GM19452 (cell line): Measurements from ENCODE around the gene GPBP1L1.

ENCODE experiments used
- ATAC-seq: cut with Tn5 transposase; IDR thresholded peaks from one replicate; pipeline ENCODE4 v1.9.1; 2021; ENCODE audit not compliant: unreplicated experiment

Gene GPBP1L1

GRCh38 chr1:45643321-45643720, 43.0 kb downstream of the GPBP1L1 start:
- no peak for ATAC-seq

DNA sequence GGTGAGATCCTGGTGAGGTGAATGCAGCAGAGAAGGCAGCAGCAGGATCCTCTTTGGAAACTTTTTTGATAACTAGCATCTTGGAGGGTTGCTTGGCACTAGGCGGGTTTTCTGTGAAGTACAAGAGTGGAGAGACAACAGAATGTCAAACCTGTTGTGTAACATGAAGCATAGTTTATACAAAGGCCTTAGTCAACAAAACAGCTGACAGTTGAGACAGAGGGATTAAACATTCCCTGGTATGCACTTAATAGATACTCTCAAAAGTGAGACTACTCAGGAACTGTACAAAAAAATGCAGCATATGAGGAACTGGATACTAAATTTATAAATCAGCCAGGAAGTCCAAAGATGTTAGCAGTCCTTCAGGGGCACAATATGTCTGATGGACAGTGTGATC, 46.0 kb downstream of the GPBP1L1 start:
- no peak for ATAC-seq

- ATAC-seq: no peak
Observed at GRCh38 chr1:45635211-45635610, 51.1 kb downstream of the GPBP1L1 start.

DNA sequence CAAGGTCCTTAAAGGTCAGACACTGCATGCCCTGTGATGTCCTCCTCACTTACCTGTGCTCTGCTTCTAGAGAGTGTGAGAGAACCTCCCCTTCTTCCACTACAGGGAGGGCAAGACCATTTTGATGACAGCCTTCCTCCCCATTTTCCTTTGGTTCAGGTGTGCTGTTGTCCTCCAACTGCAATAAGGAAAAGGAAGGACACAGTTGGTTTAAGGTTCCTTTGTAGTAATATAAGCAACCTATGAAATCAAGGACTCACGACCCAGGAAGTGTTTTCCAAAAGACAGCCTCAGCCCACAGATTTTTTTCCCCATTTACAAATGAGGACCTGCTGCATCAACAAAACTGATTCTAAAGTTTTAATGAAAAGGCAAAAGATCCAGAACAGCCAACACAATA, 55.9 kb downstream of the GPBP1L1 start:
- no peak for ATAC-seq

GRCh38 chr1:45629035-45629434, 57.3 kb downstream of the GPBP1L1 start:
- ATAC-seq: no peak

- ATAC-seq: no peak
Observed at GRCh38 chr1:45623972-45624371, 62.4 kb downstream of the GPBP1L1 start, which contains the start of gene CCDC17. CCDC17 (minus strand) TSS chr1:45624054; CDS start chr1:45623909, 145 bp downstream.

DNA sequence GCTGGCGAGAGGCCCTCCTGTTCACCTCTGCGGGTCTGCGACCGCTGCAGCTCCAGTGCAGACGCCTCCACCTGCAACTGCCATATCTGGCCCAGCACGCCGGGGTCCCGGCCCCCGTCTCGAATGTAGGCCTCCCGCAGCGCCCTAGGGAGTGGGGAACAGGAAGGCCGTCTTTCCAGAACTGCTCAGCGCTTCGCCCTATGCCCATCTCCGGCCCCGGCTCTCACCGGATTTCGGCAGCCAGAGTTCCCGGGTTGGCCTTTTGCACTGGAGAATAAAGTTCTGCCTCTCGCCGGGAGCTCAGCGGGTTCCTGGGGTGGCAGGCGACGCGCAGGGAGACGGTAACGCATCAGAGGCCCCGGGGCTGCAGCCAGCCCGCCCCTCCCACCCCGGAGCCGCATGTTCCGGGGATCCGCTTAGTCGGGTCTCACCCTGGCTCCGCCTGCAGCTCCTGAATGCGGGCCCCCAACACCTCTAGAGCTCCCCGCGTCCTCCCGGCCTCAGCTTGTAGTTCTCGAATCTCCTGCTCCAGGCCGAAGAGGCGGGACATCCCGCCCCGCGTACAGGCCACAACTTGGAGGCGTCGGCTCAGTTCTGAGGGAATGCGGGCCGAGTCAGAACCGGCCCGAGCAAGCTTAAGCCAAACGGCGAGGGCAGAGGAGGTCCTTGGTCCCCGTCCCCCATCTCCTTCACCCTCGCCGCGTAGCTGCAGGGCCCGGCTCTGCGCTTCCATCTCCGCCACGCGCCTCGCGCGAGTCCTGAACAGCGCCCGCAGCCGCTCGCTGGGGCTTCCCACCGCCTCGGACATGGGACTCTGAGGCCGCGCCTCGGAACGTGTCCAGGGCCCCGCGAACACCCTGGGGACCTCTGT, 63.6 kb downstream of the GPBP1L1 start:
- ATAC-seq: no peak

- ATAC-seq: no peak
Observed at GRCh38 chr1:45621895-45622523, 64.3 kb downstream of the GPBP1L1 start.

DNA sequence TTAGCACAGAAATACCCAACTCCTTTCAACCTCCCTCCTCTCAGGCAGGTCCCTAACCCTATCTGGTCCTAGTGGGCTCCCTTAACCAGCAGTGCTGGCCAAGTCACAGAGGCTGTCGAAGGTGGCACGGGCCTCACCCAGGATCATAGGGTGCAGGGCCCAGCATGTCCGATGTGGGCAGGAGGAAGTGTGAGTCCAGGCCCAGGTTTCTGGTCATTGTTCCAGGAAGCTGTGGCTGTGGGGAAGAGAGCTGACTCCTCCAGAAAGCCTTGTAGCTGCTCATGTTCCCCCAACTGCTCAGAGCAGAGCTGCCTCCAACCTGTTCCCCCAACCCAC, 64.9 kb downstream of the GPBP1L1 start:
- no peak for ATAC-seq

- no peak for ATAC-seq
Observed at GRCh38 chr1:45620588-45621500, 65.5 kb downstream of the GPBP1L1 start.

DNA sequence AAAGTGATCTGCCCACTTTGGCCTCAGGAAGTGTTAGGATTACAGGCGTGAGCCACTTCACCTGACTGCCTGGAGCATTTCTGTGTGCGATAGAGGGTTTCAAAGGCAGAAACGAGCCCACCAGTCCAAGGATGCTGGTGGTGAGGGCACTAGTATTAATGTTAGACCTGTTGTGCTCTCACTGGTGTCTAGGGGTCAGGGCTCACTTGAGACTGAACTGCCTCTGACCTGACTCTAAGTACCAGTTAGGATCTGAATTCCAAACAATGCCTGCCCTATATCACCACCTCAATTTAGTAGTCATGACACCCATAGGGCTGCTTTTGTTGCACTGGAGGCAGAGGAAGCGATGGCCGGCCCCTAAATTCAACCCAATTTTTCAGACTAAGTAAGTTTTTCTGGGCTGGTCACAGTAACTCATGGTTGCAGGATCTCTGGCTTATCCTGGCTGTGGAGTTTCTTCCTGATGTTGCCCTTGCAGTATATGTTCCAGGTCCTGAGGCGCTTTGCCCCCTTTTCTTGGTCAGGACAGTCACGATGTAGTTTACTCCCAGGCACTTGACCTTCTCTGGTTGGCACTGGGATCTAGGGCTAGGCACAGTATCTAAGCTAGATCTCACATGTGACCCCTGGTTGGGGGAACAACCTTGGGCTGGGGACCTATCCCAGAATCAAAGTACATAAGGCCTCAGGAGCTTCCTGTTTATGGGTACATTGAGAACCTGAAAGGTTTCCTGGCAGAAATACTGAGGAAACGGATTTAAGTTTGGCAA, 67.0 kb downstream of the GPBP1L1 start:
- ATAC-seq: no peak

GRCh38 chr1:45617618-45618017, 68.7 kb downstream of the GPBP1L1 start:
- ATAC-seq: no peak

DNA sequence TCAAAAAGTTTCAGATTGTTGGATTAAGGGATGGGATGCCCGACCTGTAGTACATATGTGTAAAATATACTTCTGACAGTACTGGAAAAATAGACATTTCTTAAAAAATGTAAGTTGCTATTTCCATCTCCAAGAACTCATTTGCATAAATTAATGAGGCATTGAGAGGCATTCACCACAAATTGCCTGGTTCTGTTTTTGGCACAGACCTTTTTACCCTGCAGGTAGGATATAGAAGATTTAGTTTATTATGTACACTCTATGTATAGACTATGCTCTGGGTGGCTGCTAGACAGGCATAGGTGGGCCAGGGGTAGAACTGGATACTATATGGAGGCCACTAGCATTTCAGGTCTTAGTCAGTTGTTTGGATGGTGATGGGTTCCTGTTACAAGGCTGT, 70.4 kb downstream of the GPBP1L1 start:
- no peak for ATAC-seq

DNA sequence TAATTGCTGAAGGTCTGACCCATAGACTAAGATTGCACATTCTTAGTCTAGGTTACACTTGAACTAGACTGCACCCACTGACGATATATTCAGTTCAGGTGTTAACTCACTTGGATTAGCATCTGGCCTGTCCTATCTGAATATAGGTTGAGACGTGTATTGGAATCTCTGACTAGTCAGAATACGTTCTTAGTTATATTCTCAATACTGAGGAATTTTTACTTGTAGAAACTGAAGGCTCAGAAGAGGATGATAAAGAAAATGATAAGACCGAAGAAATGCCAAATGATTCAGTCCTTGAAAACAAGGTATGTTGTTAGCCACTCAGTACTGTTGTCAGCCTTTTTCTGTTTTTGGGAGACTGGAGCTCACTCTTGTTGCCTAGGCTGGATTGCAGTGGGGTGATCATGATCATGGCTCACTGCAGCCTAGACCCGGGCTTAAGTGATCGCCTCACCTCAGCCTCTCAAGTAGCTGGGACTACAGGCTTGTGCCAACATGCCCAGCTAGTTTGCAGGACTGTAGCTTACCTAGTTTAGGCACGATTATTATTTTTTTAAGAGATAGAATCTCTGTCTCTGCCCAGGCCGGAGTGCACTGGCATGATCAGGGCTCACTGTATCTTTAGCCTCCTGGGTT, 73.3 kb downstream of the GPBP1L1 start:
- ATAC-seq: no peak

GRCh38 chr1:45610589-45611226, 75.6 kb downstream of the GPBP1L1 start:
- ATAC-seq: no peak

DNA sequence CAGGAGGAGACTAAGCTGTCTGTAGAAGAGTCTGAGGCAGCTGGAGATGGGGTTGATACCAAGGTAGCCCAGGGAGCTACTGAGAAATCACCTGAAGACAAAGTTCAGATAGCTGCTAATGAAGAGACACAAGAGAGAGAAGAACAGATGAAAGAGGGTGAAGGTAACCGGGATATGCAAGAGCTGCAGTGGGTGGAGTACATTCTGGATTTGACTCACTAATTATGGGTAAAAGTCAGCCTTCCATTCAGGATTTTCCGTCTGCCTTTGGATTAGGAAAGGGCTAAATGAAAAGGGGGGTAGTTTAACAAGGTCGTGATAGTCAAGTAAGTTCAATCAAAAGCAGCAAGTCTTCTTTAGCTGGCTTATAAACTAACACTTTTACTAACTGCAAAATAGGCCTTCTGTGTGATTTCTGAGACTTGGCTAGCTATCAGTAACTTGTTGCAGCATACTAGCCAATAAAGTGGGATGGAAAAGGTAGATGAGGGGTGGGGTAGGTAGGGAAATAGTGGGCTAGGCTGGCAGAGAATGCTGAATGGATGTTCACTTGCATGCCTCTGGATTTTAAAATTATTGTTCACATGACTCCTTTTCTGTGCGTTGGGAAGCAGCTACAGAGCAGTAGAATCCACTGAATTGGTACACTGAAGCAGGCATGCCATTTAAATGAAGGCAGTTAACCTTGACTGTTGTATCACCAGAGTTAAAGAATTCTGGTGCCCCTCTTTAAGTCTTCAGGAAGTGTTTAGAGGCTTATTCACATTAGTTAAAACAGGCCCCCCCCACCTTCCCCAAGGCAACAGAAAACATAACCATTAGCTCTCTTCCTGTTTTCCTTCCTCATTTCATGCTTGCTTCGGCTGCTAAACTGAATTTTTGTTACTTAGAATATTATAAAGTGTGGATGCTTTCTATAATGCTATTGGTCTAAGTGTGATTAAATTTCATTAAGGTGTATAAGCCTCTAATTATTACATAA, 77.9 kb downstream of the GPBP1L1 start:
- ATAC-seq: no peak

DNA sequence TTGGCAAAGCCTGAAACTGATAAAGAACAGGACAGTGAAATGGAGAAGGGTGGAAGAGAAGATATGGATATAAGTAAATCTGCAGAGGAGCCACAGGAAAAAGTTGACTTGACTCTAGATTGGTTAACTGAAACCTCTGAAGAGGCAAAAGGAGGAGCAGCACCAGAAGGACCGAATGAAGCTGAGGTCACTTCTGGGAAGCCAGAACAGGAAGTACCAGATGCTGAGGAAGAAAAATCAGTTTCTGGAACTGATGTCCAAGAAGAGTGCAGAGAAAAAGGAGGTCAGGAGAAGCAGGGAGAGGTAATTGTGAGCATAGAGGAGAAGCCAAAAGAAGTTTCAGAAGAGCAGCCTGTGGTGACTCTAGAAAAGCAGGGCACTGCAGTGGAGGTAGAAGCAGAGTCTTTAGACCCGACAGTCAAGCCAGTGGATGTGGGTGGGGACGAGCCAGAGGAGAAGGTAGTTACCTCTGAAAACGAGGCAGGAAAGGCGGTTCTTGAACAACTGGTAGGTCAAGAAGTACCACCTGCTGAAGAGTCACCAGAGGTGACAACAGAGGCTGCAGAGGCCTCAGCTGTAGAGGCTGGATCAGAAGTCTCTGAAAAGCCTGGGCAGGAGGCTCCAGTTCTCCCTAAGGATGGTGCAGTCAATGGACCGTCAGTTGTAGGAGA, 78.8 kb downstream of the GPBP1L1 start:
- ATAC-seq: no peak

DNA sequence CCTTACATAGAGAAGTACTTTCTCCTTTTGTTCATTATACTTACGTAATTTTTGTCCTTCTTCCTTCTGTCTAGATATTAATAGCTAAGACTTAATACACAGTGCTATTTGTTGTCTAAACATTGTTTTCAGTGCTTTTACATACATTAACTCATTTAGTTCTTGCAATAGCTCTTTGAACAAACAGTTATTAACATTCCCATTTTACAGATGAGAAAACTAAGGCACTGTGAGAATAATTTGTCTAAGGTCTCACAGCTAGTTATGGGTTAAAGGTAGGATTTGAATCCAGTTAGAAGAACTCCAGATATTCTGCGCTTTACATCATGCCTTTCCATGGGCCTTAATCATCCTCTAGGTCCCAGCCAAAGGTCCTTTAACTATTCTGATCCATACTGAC, 82.1 kb downstream of the GPBP1L1 start:
- ATAC-seq: no peak
